Caco-2 (cell line): ENCODE measurements around the gene GSG1L. TPM values are rescaled to one million over a fixed set of nuclear protein-coding genes. Genes with fewer than 3 reads are reported as not detected.

Source experiments
- BruUV-seq: library from RNA; stranded (reverse); fragments of 400-500 nt; replicated peaks from 2 replicates; lab custom pipeline; 2021; lab: Mats Ljungman, UMichigan
- CTCF ChIA-PET: fragments of 300-600 bp; sonication (Branson Sonifier 250); formaldehyde crosslinking; loops from one replicate; lab custom pipeline; 2022; ENCODE audit warnings: antibody characterized with exemption; lab: Charles Lee
- POLR2A ChIA-PET: fragments of 300-600 bp; sonication (Branson Sonifier 250); formaldehyde crosslinking; loops from one replicate; lab custom pipeline; 2022; ENCODE audit warnings: antibody characterized with exemption; lab: Charles Lee
- DNase-seq, 2 experiments: peaks; one replicate each; pipeline versions ENCODE4 v3.0.0 to v3.0.0-alpha.2; 2020 to 2022
- H3K27me3 ChIP-seq: replicated peaks from 2 replicates; pipeline ENCODE4 v1.6.0; 2011; ENCODE audit warnings: low read length; ENCODE audit not compliant: control insufficient read depth, insufficient read depth
- H3K36me3 ChIP-seq: 2 replicates; pipeline ENCODE4 v1.5.1; 2011; ENCODE audit warnings: low read length; ENCODE audit not compliant: control insufficient read depth, insufficient read depth
- H3K4me1 ChIP-seq: fragments of 250-450 bp; sonication (Bioruptor Pico); 2 replicates; pipeline ENCODE4 v1.5.1; 2020; ENCODE audit warnings: mild to moderate bottlenecking
- H3K4me3 ChIP-seq: 2 replicates; pipeline ENCODE4 v1.5.1; 2011; ENCODE audit warnings: low read depth, mild to moderate bottlenecking, control low read depth, low read length
- H3K9me3 ChIP-seq: fragments of 250-450 bp; sonication (Bioruptor Pico); 2 replicates; pipeline ENCODE4 v1.5.1; 2020; ENCODE audit warnings: mild to moderate bottlenecking, moderate library complexity
- H3K27ac Mint-ChIP-seq: one replicate; pipeline ENCODE4 v1.8.0; 2022; ENCODE audit warnings: mixed read lengths; ENCODE audit not compliant: unreplicated experiment
- H3K27me3 Mint-ChIP-seq: one replicate; pipeline ENCODE4 v1.8.0; 2022; ENCODE audit warnings: mixed read lengths; ENCODE audit not compliant: insufficient read depth, unreplicated experiment
- H3K36me3 Mint-ChIP-seq: one replicate; pipeline ENCODE4 v1.8.0; 2022; ENCODE audit warnings: mild to moderate bottlenecking, mixed read lengths; ENCODE audit not compliant: insufficient read depth, unreplicated experiment
- H3K4me1 Mint-ChIP-seq: one replicate; pipeline ENCODE4 v1.8.0; 2022; ENCODE audit warnings: low read depth, mixed read lengths; ENCODE audit not compliant: unreplicated experiment
- H3K4me3 Mint-ChIP-seq: one replicate; pipeline ENCODE4 v1.8.0; 2022; ENCODE audit warnings: mild to moderate bottlenecking, moderate library complexity, mixed read lengths; ENCODE audit not compliant: unreplicated experiment
- H3K9me3 Mint-ChIP-seq: one replicate; pipeline ENCODE4 v1.8.0; 2022; ENCODE audit warnings: mixed read lengths; ENCODE audit not compliant: unreplicated experiment
- CTCF ChIP-seq, 2 experiments: fragments of 200-600 bp in 1 of 2; IDR thresholded peaks; 1 replicate in 1 of 2; 2 replicates in 1 of 2; pipeline versions ENCODE4 v1.5.1 to v1.8.0; 2011 to 2022; ENCODE audit warnings: antibody characterized with exemption in 1 of 2, control low read depth in 1 of 2, inconsistent platforms in 1 of 2, low read depth in 1 of 2, low read length in 1 of 2, mild to moderate bottlenecking in 1 of 2, moderate library complexity in 1 of 2; ENCODE audit not compliant: insufficient read depth in 1 of 2, severe bottlenecking in 1 of 2, unreplicated experiment in 1 of 2
- intact Hi-C: fragments of 100-400 bp; cut with micrococcal nuclease; formaldehyde crosslinking; loops from one replicate; pipeline ENCODE4 v1.10.0; 2022; ENCODE audit not compliant: unreplicated experiment
- total RNA-seq: library from RNA; stranded (reverse); gene quantifications from 2 replicates; pipeline ENCODE4 v1.2.3, GENCODE V29; 2022

GSG1L gene
- total RNA-seq, 1 experiment from 2014 or later: not detected

GRCh38 chr16:27961296-27961620, 102.3 kb downstream of the GSG1L start:
- no peak for DNase-seq
- Mint-ChIP-seq H3K36me3 (no peaks in the 10 kb centered on the region), H3K9me3 (no peaks in the 10 kb centered on the region), H3K27me3 (peaks cover 15% of the 10 kb centered on the region), H3K4me1 (no peaks in the 10 kb centered on the region), H3K4me3 (no peak overlapping the region), H3K27ac (no peak overlapping the region)
- H3K4me3 ChIP-seq: no peak overlapping the region
- intact Hi-C loops: no loop called here
- POLR2A ChIA-PET: no interaction called here
- TF ChIP-seq CTCF (IDR thresholded peaks at IDR 0.05; ENCODE audit: insufficient read depth in 1 of 2, low read depth in 1 of 2, low read length in 1 of 2, severe bottlenecking in 1 of 2, unreplicated experiment in 1 of 2): no peak
- BruUV-seq: no TSS peak
- no peaks in the 10 kb centered on the region for H3K36me3 ChIP-seq
- CTCF ChIA-PET: no interaction called here
- H3K4me1 ChIP-seq: no peaks in the 10 kb centered on the region
- H3K27me3 ChIP-seq: no peaks in the 10 kb centered on the region
- no peaks in the 10 kb centered on the region for H3K9me3 ChIP-seq

DNA sequence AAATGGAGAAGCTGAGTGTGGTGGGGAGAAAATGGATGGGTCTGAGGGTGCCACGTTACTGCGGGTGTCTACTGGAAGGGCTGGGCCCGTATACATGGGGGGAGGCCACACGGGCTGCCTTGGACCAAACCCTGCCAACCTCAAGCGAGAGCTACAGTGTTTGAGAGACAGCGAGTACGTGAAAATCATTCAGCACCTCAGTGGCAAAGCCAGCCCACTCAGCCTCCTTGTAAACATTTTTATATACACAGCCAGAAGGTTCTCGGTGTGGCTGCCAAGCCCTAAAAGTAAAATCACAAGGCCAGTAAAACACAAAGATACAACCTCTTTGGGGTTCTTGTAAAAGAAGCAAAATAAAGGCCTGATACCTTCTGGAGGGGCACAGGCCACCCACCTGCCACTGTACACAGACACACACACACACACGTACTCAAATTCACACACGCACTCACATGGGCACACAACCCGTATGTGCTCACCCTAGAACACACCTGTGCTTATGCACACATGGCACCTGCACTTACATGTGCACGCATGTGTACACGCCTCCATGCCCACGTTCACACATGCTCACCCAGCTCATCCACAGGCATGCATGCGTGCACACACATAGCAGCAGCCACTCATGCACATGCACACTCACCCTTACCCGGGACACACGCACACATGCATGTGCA, 102.8 kb downstream of the GSG1L start:
- no peak for DNase-seq
- ChIA-PET POLR2A (no interaction called here), CTCF (no interaction called here)
- Mint-ChIP-seq H3K27ac (no peak overlapping the region), H3K4me1 (no peaks in the 10 kb centered on the region), H3K4me3 (no peak overlapping the region), H3K27me3 (peaks cover 11% of the 10 kb centered on the region), H3K36me3 (no peaks in the 10 kb centered on the region), H3K9me3 (peaks cover 4% of the 10 kb centered on the region)
- BruUV-seq: no TSS peak
- intact Hi-C loops: no loop called here
- TF ChIP-seq CTCF (IDR thresholded peaks at IDR 0.05; ENCODE audit: insufficient read depth in 1 of 2, low read depth in 1 of 2, low read length in 1 of 2, severe bottlenecking in 1 of 2, unreplicated experiment in 1 of 2): no peak
- no peaks in the 10 kb centered on the region for H3K27me3 ChIP-seq
- H3K4me1 ChIP-seq: no peaks in the 10 kb centered on the region
- no peaks in the 10 kb centered on the region for H3K36me3 ChIP-seq
- H3K9me3 ChIP-seq: no peaks in the 10 kb centered on the region
- no peak overlapping the region for H3K4me3 ChIP-seq

GRCh38 chr16:27959914-27960313, 103.6 kb downstream of the GSG1L start:
- ChIA-PET POLR2A (no interaction called here), CTCF (no interaction called here)
- no peaks in the 10 kb centered on the region for H3K36me3 ChIP-seq
- intact Hi-C loops: no loop called here
- TF ChIP-seq CTCF (IDR thresholded peaks at IDR 0.05; ENCODE audit: insufficient read depth in 1 of 2, low read depth in 1 of 2, low read length in 1 of 2, severe bottlenecking in 1 of 2, unreplicated experiment in 1 of 2): no peak
- Mint-ChIP-seq H3K4me1 (no peaks in the 10 kb centered on the region), H3K9me3 (peaks cover 12% of the 10 kb centered on the region), H3K27me3 (peaks cover 7% of the 10 kb centered on the region), H3K27ac (no peak overlapping the region), H3K4me3 (no peak overlapping the region), H3K36me3 (no peaks in the 10 kb centered on the region)
- no peaks in the 10 kb centered on the region for H3K27me3 ChIP-seq
- H3K4me3 ChIP-seq: no peak overlapping the region
- DNase-seq: no peak
- no peaks in the 10 kb centered on the region for H3K4me1 ChIP-seq
- H3K9me3 ChIP-seq: no peaks in the 10 kb centered on the region
- no TSS peak for BruUV-seq
